HEK293T (cell line): ENCODE results near the gene MYH6.
"Not testable (repeated sequence)": the region's sequence is repeated elsewhere in the genome, so short reads cannot be mapped to it uniquely, and the experiment has no call there.

Experiments
- CTCF ChIA-PET: fragments of 350-600 bp; formaldehyde crosslinking; extraction: SDS; loops from one replicate; lab custom pipeline; 2021; ENCODE audit warnings: antibody characterized with exemption, inconsistent platforms; lab: Yijun Ruan, JAX
- POLR2A ChIA-PET: fragments of 350-600 bp; formaldehyde crosslinking; extraction: SDS; loops from one replicate; lab custom pipeline; 2020; ENCODE audit warnings: antibody characterized with exemption, inconsistent platforms; lab: Yijun Ruan, JAX
- DNase-seq: peaks from one replicate; pipeline ENCODE4 v3.0.0; 2012; ENCODE audit warnings: mixed read lengths; ENCODE audit errors: extremely low spot score
- ARNT ChIP-seq: fragments of 450-650 bp; IDR thresholded peaks from 2 replicates; pipeline ENCODE4 v1.6.1; 2017; ENCODE audit warnings: mild to moderate bottlenecking
- BHLHE40 ChIP-seq: fragments of 450-650 bp; IDR thresholded peaks from 2 replicates; pipeline ENCODE4 v1.6.1; 2016; ENCODE audit warnings: mild to moderate bottlenecking, moderate library complexity, borderline replicate concordance
- CTBP1 ChIP-seq: fragments of 450-650 bp; IDR thresholded peaks from 2 replicates; pipeline ENCODE4 v1.6.1; 2016; ENCODE audit warnings: borderline replicate concordance
- ELF4 ChIP-seq: fragments of 450-650 bp; IDR thresholded peaks from 2 replicates; pipeline ENCODE4 v1.6.1; 2017; ENCODE audit warnings: antibody characterized with exemption
- FOXA1 ChIP-seq: fragments of 450-650 bp; IDR thresholded peaks from 2 replicates; pipeline ENCODE4 v1.6.1; 2016; ENCODE audit warnings: mild to moderate bottlenecking
- FOXK2 ChIP-seq: fragments of 450-650 bp; IDR thresholded peaks from 2 replicates; pipeline ENCODE4 v1.6.1; 2016; ENCODE audit warnings: mild to moderate bottlenecking
- FOXM1 ChIP-seq: fragments of 450-650 bp; IDR thresholded peaks from 2 replicates; pipeline ENCODE4 v1.6.1; 2017; ENCODE audit warnings: mild to moderate bottlenecking, borderline replicate concordance
- HDGF ChIP-seq: fragments of 450-650 bp; IDR thresholded peaks from 2 replicates; pipeline ENCODE4 v1.6.1; 2017; ENCODE audit warnings: antibody characterized with exemption, borderline replicate concordance
- L3MBTL2 ChIP-seq: fragments of 450-650 bp; conservative IDR thresholded peaks from 2 replicates; pipeline ENCODE4 v1.6.1; 2016; ENCODE audit warnings: mild to moderate bottlenecking
- LEF1 ChIP-seq: fragments of 450-650 bp; IDR thresholded peaks from 2 replicates; pipeline ENCODE4 v1.6.1; 2017; ENCODE audit warnings: mild to moderate bottlenecking, borderline replicate concordance
- NFRKB ChIP-seq: fragments of 450-650 bp; IDR thresholded peaks from 2 replicates; pipeline ENCODE4 v1.6.1; 2016; ENCODE audit warnings: mild to moderate bottlenecking, moderate library complexity
- PKNOX1 ChIP-seq: fragments of 450-650 bp; IDR thresholded peaks from 2 replicates; pipeline ENCODE4 v1.6.1; 2016
- SP1 ChIP-seq: fragments of 450-650 bp; IDR thresholded peaks from 2 replicates; pipeline ENCODE4 v1.6.1; 2017
- SUZ12 ChIP-seq: fragments of 450-650 bp; IDR thresholded peaks from 2 replicates; pipeline ENCODE4 v1.6.1; 2016; ENCODE audit warnings: mild to moderate bottlenecking
- TARDBP ChIP-seq: fragments of 450-650 bp; IDR thresholded peaks from 2 replicates; pipeline ENCODE4 v1.6.1; 2016
- ZNF384 ChIP-seq: fragments of 450-650 bp; IDR thresholded peaks from 2 replicates; pipeline ENCODE4 v1.6.1; 2016

MYH6 gene

GRCh38 chr14:23401291-23401690, 6.8 kb downstream of the MYH6 start:
- DNase-seq: no peak
- CTCF ChIA-PET: no interaction called here
- POLR2A ChIA-PET: no interaction called here
- no peak for TF ChIP-seq L3MBTL2
- TF ChIP-seq BHLHE40: no peak
- TF ChIP-seq HDGF: no peak
- TF ChIP-seq SP1: no peak
- TF ChIP-seq ELF4: no peak
- no peak for TF ChIP-seq TARDBP
- TF ChIP-seq FOXA1: no peak
- TF ChIP-seq LEF1: no peak
- TF ChIP-seq FOXK2: no peak
- TF ChIP-seq SUZ12: no peak
- no peak for TF ChIP-seq ARNT
- TF ChIP-seq NFRKB: no peak
- no peak for TF ChIP-seq ZNF384
- no peak for TF ChIP-seq PKNOX1
- TF ChIP-seq CTBP1: no peak
- TF ChIP-seq FOXM1: no peak

GRCh38 chr14:23400496-23401149, 7.5 kb downstream of the MYH6 start:
- DNase-seq, POLR2A ChIA-PET: not testable (repeated sequence)

GRCh38 chr14:23399591-23399990, 8.5 kb downstream of the MYH6 start:
- POLR2A ChIA-PET: no interaction called here
- CTCF ChIA-PET: no interaction called here
- TF ChIP-seq TARDBP (no peak), BHLHE40 (no peak), PKNOX1 (no peak), CTBP1 (no peak), LEF1 (no peak), NFRKB (no peak), FOXM1 (no peak), SUZ12 (no peak), FOXA1 (no peak), FOXK2 (no peak), ELF4 (no peak), SP1 (no peak), HDGF (no peak), ZNF384 (no peak), L3MBTL2 (no peak), ARNT (no peak)
- no peak for DNase-seq

More at GRCh38 chr14:23400496-23401149, 7.5 kb downstream of the MYH6 start:
- CTCF ChIA-PET: not testable (repeated sequence)

GRCh38 chr14:23399136-23399535, 8.9 kb downstream of the MYH6 start:
- TF ChIP-seq FOXA1 (no peak), ZNF384 (no peak), FOXM1 (no peak), BHLHE40 (no peak), SP1 (no peak), HDGF (no peak), SUZ12 (no peak), NFRKB (no peak), PKNOX1 (no peak), L3MBTL2 (no peak), ARNT (no peak), TARDBP (no peak), ELF4 (no peak)
- POLR2A ChIA-PET: no interaction called here
- CTCF ChIA-PET: no interaction called here

GRCh38 chr14:23398348-23398747, 9.7 kb downstream of the MYH6 start:
- ChIA-PET POLR2A (no interaction called here), CTCF (no interaction called here)
- DNase-seq: no peak
- TF ChIP-seq SP1: no peak
- TF ChIP-seq ARNT: no peak
- TF ChIP-seq NFRKB: no peak
- TF ChIP-seq ZNF384: no peak
- TF ChIP-seq TARDBP: no peak
- TF ChIP-seq LEF1: no peak
- TF ChIP-seq SUZ12: no peak
- TF ChIP-seq FOXM1: no peak
- no peak for TF ChIP-seq L3MBTL2
- no peak for TF ChIP-seq FOXA1
- no peak for TF ChIP-seq PKNOX1
- TF ChIP-seq HDGF: no peak
- TF ChIP-seq CTBP1: no peak
- TF ChIP-seq BHLHE40: no peak
- no peak for TF ChIP-seq FOXK2
- TF ChIP-seq ELF4: no peak

More at GRCh38 chr14:23399136-23399535, 8.9 kb downstream of the MYH6 start:
- DNase-seq: no peak
